GM23338 (cell line): ENCODE results near the gene UBA3.

ENCODE experiments used
- CREB1 ChIP-seq: fragments of 250-450 bp; sonication (Bioruptor Pico); IDR thresholded peaks from 2 replicates; pipeline ENCODE4 v1.5.0; 2020; ENCODE audit warnings: low read depth, mild to moderate bottlenecking, moderate library complexity
- EZH2 ChIP-seq: fragments of 200-600 bp; sonication (generic); IDR thresholded peaks from one replicate; pipeline ENCODE4 v1.8.0; 2017; ENCODE audit warnings: antibody characterized with exemption, mild to moderate bottlenecking, low read depth; ENCODE audit not compliant: unreplicated experiment
- POLR2AphosphoS5 ChIP-seq: IDR thresholded peaks from 2 replicates; pipeline ENCODE4 v1.6.1; 2016; ENCODE audit warnings: antibody characterized with exemption, low read depth
- STAT1 ChIP-seq: IDR thresholded peaks from one replicate; pipeline ENCODE4 v1.6.1; 2016; ENCODE audit warnings: antibody characterized with exemption; ENCODE audit not compliant: unreplicated experiment
- TF ChIP-seq, protein P1 (sequence below), 2 experiments: fragments of 200-600 bp in 1 of 2; sonication (generic) in 1 of 2; conservative IDR thresholded peaks; 2 replicates each; pipeline versions ENCODE4 v1.5.1 to v1.6.1; 2016 to 2017; ENCODE audit warnings: antibody characterized with exemption in 2 of 2, low read depth in 2 of 2, mild to moderate bottlenecking in 2 of 2, moderate library complexity in 1 of 2
- TF ChIP-seq, protein P2 (sequence below): IDR thresholded peaks from one replicate; pipeline ENCODE4 v1.6.1; 2018; ENCODE audit warnings: antibody characterized with exemption; ENCODE audit not compliant: unreplicated experiment
- TF ChIP-seq, protein P3 (sequence below): IDR thresholded peaks from 2 replicates; pipeline ENCODE4 v1.6.1; 2016; ENCODE audit warnings: antibody characterized with exemption

DNA sequence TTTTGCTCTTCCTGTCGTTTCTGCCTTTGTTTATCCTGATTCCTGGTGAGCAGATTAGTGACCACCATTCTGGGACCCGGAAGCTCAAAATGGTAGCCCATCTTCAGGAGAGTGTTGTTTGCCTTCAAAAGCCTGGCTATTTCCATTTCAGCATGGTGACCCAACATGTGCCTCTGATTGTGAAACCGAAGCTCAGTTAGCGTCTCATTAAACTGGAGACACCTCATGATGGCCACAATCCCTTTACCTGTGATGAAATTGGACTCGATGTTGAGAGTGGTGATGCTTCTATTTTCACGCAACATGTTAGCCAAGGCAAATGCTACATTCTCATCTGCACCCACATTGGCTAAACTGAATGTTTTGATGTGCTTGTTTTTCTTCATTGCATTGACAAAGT, 39.0 kb upstream of the UBA3 start:
- TF ChIP-seq, protein P1, sequence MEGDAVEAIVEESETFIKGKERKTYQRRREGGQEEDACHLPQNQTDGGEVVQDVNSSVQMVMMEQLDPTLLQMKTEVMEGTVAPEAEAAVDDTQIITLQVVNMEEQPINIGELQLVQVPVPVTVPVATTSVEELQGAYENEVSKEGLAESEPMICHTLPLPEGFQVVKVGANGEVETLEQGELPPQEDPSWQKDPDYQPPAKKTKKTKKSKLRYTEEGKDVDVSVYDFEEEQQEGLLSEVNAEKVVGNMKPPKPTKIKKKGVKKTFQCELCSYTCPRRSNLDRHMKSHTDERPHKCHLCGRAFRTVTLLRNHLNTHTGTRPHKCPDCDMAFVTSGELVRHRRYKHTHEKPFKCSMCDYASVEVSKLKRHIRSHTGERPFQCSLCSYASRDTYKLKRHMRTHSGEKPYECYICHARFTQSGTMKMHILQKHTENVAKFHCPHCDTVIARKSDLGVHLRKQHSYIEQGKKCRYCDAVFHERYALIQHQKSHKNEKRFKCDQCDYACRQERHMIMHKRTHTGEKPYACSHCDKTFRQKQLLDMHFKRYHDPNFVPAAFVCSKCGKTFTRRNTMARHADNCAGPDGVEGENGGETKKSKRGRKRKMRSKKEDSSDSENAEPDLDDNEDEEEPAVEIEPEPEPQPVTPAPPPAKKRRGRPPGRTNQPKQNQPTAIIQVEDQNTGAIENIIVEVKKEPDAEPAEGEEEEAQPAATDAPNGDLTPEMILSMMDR (conservative IDR thresholded peaks at IDR 0.05; ENCODE audit: low read depth in 2 of 2), result no peak
- TF ChIP-seq POLR2AphosphoS5, result no peak
- no peak for TF ChIP-seq EZH2
- no peak for TF ChIP-seq CREB1 (CRISPR knock-in tag)
- TF ChIP-seq, protein P2, sequence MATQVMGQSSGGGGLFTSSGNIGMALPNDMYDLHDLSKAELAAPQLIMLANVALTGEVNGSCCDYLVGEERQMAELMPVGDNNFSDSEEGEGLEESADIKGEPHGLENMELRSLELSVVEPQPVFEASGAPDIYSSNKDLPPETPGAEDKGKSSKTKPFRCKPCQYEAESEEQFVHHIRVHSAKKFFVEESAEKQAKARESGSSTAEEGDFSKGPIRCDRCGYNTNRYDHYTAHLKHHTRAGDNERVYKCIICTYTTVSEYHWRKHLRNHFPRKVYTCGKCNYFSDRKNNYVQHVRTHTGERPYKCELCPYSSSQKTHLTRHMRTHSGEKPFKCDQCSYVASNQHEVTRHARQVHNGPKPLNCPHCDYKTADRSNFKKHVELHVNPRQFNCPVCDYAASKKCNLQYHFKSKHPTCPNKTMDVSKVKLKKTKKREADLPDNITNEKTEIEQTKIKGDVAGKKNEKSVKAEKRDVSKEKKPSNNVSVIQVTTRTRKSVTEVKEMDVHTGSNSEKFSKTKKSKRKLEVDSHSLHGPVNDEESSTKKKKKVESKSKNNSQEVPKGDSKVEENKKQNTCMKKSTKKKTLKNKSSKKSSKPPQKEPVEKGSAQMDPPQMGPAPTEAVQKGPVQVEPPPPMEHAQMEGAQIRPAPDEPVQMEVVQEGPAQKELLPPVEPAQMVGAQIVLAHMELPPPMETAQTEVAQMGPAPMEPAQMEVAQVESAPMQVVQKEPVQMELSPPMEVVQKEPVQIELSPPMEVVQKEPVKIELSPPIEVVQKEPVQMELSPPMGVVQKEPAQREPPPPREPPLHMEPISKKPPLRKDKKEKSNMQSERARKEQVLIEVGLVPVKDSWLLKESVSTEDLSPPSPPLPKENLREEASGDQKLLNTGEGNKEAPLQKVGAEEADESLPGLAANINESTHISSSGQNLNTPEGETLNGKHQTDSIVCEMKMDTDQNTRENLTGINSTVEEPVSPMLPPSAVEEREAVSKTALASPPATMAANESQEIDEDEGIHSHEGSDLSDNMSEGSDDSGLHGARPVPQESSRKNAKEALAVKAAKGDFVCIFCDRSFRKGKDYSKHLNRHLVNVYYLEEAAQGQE, result no peak
- TF ChIP-seq STAT1, result no peak
- TF ChIP-seq, protein P3, sequence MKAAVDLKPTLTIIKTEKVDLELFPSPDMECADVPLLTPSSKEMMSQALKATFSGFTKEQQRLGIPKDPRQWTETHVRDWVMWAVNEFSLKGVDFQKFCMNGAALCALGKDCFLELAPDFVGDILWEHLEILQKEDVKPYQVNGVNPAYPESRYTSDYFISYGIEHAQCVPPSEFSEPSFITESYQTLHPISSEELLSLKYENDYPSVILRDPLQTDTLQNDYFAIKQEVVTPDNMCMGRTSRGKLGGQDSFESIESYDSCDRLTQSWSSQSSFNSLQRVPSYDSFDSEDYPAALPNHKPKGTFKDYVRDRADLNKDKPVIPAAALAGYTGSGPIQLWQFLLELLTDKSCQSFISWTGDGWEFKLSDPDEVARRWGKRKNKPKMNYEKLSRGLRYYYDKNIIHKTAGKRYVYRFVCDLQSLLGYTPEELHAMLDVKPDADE, result no peak
